Measurements from ENCODE around the gene SCARF2.

The SCARF2 gene

DNA sequence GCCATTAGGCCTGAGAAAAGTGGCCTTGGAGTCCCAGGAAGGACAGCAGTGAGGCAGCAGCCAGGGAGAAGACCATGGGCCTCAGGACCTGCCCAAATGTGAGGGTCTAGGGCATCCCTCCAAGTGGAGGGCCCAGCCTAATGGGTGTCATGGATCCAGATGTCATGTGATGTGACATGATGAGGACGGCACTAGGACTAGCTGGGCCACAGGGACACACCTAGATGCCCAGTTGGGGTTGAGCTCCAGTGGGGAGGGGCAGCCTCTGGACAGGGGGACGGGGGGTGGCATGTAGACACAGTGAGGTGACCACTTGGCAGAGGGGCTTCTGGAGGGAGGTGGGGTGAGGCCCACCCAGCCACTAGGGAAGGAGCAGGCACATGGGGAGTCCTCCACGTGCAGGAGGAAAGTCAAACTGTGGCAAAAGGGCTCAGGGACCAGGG, 5.4 kb downstream of the SCARF2 start:
- no peaks in the 10 kb centered on the region for H4K20me1 ChIP-seq (ENCODE audit: control insufficient read depth, insufficient read depth, low read depth, low read length)
- no peaks in the 10 kb centered on the region; the same call in 1 of the 2 replicates for H3K4me1 ChIP-seq (ENCODE audit: control insufficient read depth, low read length)

GRCh38 chr22:20431511-20432192, 6.0 kb downstream of the SCARF2 start:
- peaks cover 27% of the 10 kb centered on the region for H3K27me3 ChIP-seq (ENCODE audit: control insufficient read depth, low read length)
- H3K36me3 ChIP-seq (ENCODE audit: control insufficient read depth, low read length): no peaks in the 10 kb centered on the region
- H3K9me2 ChIP-seq (replicated peaks; ENCODE audit: control insufficient read depth, low read length): no peaks in the 10 kb centered on the region

More for the DNA sequence above, 5.4 kb downstream of the SCARF2 start:
- TF ChIP-seq, protein P1, sequence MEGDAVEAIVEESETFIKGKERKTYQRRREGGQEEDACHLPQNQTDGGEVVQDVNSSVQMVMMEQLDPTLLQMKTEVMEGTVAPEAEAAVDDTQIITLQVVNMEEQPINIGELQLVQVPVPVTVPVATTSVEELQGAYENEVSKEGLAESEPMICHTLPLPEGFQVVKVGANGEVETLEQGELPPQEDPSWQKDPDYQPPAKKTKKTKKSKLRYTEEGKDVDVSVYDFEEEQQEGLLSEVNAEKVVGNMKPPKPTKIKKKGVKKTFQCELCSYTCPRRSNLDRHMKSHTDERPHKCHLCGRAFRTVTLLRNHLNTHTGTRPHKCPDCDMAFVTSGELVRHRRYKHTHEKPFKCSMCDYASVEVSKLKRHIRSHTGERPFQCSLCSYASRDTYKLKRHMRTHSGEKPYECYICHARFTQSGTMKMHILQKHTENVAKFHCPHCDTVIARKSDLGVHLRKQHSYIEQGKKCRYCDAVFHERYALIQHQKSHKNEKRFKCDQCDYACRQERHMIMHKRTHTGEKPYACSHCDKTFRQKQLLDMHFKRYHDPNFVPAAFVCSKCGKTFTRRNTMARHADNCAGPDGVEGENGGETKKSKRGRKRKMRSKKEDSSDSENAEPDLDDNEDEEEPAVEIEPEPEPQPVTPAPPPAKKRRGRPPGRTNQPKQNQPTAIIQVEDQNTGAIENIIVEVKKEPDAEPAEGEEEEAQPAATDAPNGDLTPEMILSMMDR (IDR thresholded peaks at IDR 0.05; ENCODE audit: low read depth, low read length, poor library complexity, severe bottlenecking): no peak
- TF ChIP-seq EZH2phosphoT487 (IDR thresholded peaks at IDR 0.05; ENCODE audit: borderline replicate concordance, low read length): no peak
- Histone ChIP-seq H3K9me3 (ENCODE audit: control insufficient read depth, insufficient read depth, low read length) (no peaks in the 10 kb centered on the region), H3K36me3 (ENCODE audit: control insufficient read depth, low read length) (no peaks in the 10 kb centered on the region), H3K27ac (ENCODE audit: low read depth, low read length) (no peak overlapping the region), H3K27me3 (ENCODE audit: control insufficient read depth, low read length) (peaks cover 34% of the 10 kb centered on the region), H3K4me2 (ENCODE audit: low read length) (no peak overlapping the region), H3K4me3 (ENCODE audit: low read length) (no peak overlapping the region), H3F3A (ENCODE audit: control insufficient read depth, insufficient read depth) (no peaks in the 10 kb centered on the region), H3K79me2 (ENCODE audit: control insufficient read depth, low read length) (no peaks in the 10 kb centered on the region), H3K9me2 (replicated peaks; ENCODE audit: control insufficient read depth, low read length) (no peaks in the 10 kb centered on the region)

DNA sequence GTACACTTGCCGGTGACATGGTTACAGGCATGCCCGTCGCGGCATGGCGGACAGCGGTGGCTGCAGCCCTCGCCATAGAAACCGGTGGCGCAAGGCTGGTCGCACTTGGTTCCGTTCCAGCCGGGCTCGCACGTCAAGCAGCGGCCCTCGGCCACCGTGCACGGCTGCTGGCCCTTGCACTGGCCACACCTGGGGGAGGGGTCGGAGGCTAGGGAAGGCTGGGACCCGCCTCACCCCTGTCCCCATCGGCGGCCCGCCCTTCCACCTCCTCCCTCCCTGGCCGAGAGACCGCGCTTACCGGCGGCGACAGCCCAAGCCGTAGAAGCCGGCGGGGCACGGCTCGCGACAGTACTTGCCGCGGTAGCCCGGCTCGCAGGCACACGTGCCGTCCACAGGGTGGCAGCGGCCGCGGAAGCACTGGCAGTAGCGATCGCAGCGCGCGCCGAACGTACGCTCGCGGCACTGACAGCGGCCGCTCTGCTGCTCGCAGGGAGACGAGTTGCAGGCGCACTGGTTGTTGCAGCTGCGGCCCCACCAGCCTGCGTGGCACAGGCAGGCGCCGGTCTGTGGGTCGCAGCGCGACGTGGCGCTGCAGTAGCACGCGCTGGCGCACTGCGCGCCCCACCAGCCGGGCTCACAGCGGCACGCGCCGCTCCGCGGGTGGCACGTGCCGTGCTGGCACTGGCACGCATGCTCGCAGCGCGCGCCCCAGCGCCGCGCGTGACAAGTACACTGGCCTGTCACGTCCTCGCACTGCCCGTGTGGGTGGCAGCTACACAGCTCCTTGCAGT, 6.7 kb downstream of the SCARF2 start:
- peaks cover 23% of the 10 kb centered on the region for H3K27me3 ChIP-seq (ENCODE audit: control insufficient read depth, low read length)
- no peaks in the 10 kb centered on the region for H3K9me3 ChIP-seq (ENCODE audit: control insufficient read depth, insufficient read depth, low read length)
- H3K36me3 ChIP-seq (ENCODE audit: control insufficient read depth, low read length): no peaks in the 10 kb centered on the region
- H3K79me2 ChIP-seq (ENCODE audit: control insufficient read depth, low read length): no peaks in the 10 kb centered on the region
- H3K4me1 ChIP-seq (ENCODE audit: control insufficient read depth, low read length): no peaks in the 10 kb centered on the region; the same call in 1 of the 2 replicates
- no peaks in the 10 kb centered on the region for H4K20me1 ChIP-seq (ENCODE audit: control insufficient read depth, insufficient read depth, low read depth, low read length)
- no peak for TF ChIP-seq EZH2phosphoT487 (IDR thresholded peaks at IDR 0.05; ENCODE audit: borderline replicate concordance, low read length)
- TF ChIP-seq, protein P1 (IDR thresholded peaks at IDR 0.05; ENCODE audit: low read depth, low read length, poor library complexity, severe bottlenecking): no peak
- H3K27ac ChIP-seq (ENCODE audit: low read depth, low read length): no peak overlapping the region
- H3K9me2 ChIP-seq (replicated peaks; ENCODE audit: control insufficient read depth, low read length): no peaks in the 10 kb centered on the region
- no peak overlapping the region for H3K4me2 ChIP-seq (ENCODE audit: low read length)
- no peaks in the 10 kb centered on the region for H3F3A ChIP-seq (ENCODE audit: control insufficient read depth, insufficient read depth)
- H3K4me3 ChIP-seq (ENCODE audit: low read length): no peak overlapping the region

More at GRCh38 chr22:20431511-20432192, 6.0 kb downstream of the SCARF2 start:
- Histone ChIP-seq H3K4me3 (ENCODE audit: low read length) (no peak overlapping the region), H3K27ac (ENCODE audit: low read depth, low read length) (no peak overlapping the region), H3K4me1 (ENCODE audit: control insufficient read depth, low read length) (no peaks in the 10 kb centered on the region; the same call in 1 of the 2 replicates), H3K79me2 (ENCODE audit: control insufficient read depth, low read length) (no peaks in the 10 kb centered on the region), H3K9me3 (ENCODE audit: control insufficient read depth, insufficient read depth, low read length) (no peaks in the 10 kb centered on the region), H3K4me2 (ENCODE audit: low read length) (no peak overlapping the region), H3F3A (ENCODE audit: control insufficient read depth, insufficient read depth) (no peaks in the 10 kb centered on the region), H4K20me1 (ENCODE audit: control insufficient read depth, insufficient read depth, low read depth, low read length) (no peaks in the 10 kb centered on the region)
- TF ChIP-seq, protein P1 (IDR thresholded peaks at IDR 0.05; ENCODE audit: low read depth, low read length, poor library complexity, severe bottlenecking): no peak
- TF ChIP-seq EZH2phosphoT487 (IDR thresholded peaks at IDR 0.05; ENCODE audit: borderline replicate concordance, low read length): no peak
